LHCN-M2 (cell line): ENCODE measurements around the gene KIF27. TPM values are rescaled to one million over a fixed set of nuclear protein-coding genes. Genes with fewer than 3 reads are reported as not detected.
A peak's percentile ranks its signal among the peaks of the same experiment; 100 is the strongest.
"Not testable (repeated sequence)": the region's sequence is repeated elsewhere in the genome, so short reads cannot be mapped to it uniquely, and the experiment has no call there.

Experiments
- DNase-seq: peaks from one replicate; pipeline ENCODE4 v3.0.0-alpha.2; 2012; ENCODE audit warnings: low read depth
- polyA plus RNA-seq: library from polyadenylated mRNA; unstranded; fragments of >200 nt; gene quantifications from one replicate; pipeline ENCODE4 v1.2.1, GENCODE V29; 2012; ENCODE audit warnings: missing spikeins
- total RNA-seq: library from RNA; depleted of rRNA; stranded (reverse); fragments of >200 nt; gene quantifications from 2 replicates; pipeline ENCODE4 v1.2.3, GENCODE V29; 2014; rRNA removed

The KIF27 gene
- 0.80 and 0.96 TPM in 2 replicates for total RNA-seq
- 0.30 TPM for polyA plus RNA-seq

- peak; percentile 95 for DNase-seq
Observed at GRCh38 chr9:83920927-83921707, at the start of gene KIF27. Gene KIF27 (minus strand): TSS chr9:83921432. CDS start chr9:83915591, 5,841 bp downstream.

- no peak for DNase-seq
Observed at GRCh38 chr9:83969602-83970001, 48.4 kb upstream of the KIF27 start.

- DNase-seq: no peak
Observed at GRCh38 chr9:83967073-83967472, 45.8 kb upstream of the KIF27 start.

DNA sequence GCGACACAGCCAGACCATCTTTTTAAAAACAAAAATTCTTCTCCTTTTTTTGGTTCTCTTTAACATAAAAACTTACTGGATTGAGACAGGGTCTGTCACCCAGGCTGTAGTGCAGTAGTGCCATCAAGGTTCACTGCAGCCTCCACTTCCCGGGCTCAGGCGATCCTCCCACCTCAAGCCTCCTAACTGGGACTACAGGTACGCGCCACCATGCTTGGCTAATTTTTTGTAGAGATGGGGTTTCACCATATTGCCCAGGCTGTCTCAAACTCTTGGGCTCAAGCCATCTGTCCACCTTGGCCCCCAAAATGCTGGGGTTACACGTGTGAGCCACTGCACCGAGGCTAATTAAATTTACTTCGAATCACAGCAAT lies 45.0 kb upstream of the KIF27 start:
- DNase-seq: no peak

GRCh38 chr9:83965350-83966208 lies 44.3 kb upstream of the KIF27 start:
- peak; percentile 41 for DNase-seq

GRCh38 chr9:83964973-83965349 lies 43.7 kb upstream of the KIF27 start:
- DNase-seq: no peak

GRCh38 chr9:83962165-83962564 lies 40.9 kb upstream of the KIF27 start:
- no peak for DNase-seq

DNA sequence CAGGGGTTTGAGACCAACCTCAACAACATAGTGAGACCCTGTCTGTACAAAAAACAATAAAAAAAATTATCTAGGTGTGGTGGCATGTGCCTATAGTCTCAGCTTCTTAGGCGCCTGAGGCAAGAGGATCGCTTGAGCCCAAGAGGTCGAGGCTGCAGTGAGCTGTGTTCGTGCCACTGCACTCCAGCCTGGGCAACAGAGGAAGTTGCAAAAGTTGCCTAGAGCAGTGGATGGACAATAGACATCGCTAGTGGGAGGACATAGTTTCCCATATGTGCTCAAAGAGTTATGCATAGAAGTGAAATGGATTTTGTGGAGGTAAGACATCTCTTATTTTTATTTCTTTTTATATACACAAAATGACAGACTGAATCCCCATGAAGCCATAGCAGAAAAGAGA lies 39.8 kb upstream of the KIF27 start:
- DNase-seq: no peak

DNA sequence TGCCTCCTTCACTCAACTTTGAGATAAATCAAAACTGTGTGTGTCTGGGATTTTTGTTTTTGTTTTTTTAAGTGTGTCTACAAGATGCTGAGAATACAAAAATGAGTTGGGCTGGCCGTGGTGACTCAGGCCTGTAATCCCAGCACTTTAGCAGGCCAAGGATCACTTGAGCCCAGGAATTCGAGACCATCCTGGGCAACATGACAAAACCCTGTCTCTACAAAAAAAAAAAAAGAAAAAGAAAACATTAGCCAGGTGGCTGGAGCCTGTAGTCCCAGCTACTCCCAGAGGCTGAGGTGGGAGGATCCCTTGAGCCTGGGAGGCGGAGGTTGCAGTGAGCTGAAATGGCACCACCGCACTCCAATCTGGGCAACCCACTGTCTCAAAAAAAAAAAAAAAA lies 37.8 kb upstream of the KIF27 start:
- peak; percentile 95 for DNase-seq

- DNase-seq: no peak
Observed at GRCh38 chr9:83957248-83957513, 35.9 kb upstream of the KIF27 start.

GRCh38 chr9:83956436-83957247 lies 35.4 kb upstream of the KIF27 start:
- DNase-seq: peak; percentile 70

- peak; percentile 36 for DNase-seq
Observed at GRCh38 chr9:83956086-83956435, 34.8 kb upstream of the KIF27 start.

- DNase-seq: not testable (repeated sequence)
Observed at GRCh38 chr9:83948096-83948495, 26.9 kb upstream of the KIF27 start.

DNA sequence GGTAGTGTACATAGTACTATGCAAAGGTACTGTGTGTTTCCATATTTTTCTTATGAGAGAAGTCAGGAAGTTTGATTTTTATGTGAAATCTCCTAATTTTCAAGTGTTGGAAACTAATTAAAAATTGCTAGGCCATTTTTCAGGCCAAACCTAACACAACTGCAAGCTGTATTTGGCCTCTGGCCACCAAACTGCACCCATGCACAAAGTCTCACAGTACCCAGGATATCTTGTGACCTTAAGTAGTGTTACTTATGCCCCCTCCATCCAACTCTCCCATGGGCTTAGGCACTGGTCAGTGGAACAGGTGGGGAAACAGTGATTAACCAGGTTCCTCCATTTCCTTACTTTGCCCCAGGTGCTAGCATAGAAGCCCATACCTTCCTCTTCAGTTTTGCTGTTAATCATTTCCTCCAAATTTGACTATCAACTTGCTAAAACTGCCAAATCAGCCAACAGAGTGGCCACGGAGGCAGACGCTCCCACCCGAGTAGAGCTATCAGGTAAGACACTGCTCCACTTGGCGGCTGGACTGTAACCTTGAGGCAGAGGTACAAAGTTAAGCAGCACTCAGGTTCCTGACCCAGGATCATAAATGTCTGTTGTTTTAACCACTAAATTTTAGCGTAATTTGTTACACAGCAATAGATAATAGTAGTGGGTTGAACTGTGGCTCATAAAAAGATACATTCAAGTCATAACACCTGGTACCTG lies 19.5 kb upstream of the KIF27 start:
- no peak for DNase-seq

GRCh38 chr9:83937861-83938455 lies 16.7 kb upstream of the KIF27 start:
- peak; percentile 65 for DNase-seq

- peak; percentile 26 for DNase-seq
Observed at GRCh38 chr9:83936523-83936922, 15.3 kb upstream of the KIF27 start.

DNA sequence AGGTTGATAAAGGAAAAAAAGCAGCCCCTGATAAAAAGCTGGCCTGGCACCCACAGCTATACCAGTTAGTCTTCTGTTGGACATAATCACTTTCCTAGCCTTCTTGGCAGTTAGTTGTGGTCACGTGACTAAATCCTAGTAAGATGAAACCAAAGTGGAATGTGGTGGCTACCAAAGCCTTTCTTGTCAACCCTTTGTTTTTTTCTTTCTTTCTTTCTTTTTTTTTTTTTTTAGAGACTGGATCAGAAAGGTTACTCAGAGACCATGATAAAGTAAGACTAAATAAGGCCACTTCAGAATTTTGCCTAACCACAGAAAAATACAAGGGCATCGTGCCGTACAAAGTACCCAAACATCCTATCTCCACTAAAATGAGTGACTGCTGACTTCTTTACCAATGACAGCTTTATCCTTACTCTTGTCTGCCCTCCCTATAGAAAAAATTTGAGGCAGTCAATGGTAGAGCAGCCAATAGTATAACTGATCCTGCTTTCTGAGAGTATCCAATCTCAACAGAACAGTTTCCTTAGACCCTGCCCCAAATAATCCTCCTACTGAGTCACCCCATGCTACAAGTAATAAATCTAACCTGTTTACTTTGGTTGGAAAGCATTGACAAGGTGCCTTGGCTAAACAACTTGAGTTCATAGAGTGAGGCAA lies 14.2 kb upstream of the KIF27 start:
- DNase-seq: peak; percentile 85

GRCh38 chr9:83934569-83935275 lies 13.5 kb upstream of the KIF27 start:
- DNase-seq: peak; percentile 60

- peak; percentile 33 for DNase-seq
Observed at GRCh38 chr9:83933790-83934189, 12.6 kb upstream of the KIF27 start.

DNA sequence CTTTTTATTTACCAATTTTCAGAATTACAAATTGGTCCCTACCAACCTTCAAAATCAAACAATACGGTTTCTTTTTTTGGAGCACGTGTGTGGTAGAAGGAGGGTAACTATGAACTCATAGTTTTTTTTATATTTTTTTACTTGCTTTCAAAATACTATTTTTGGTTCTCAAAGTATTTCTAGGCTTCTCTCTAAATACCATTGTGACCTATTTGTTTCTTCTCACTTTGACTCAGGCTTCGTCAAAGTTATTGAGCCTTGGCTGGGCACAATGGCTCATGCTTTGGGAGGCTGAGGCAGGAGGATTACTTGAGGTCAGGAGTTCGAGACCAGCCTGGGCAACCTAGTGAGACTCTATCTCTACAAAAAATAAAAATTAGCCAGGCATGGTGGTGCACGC lies 11.6 kb upstream of the KIF27 start:
- no peak for DNase-seq
